ENCODE data around the gene SLC26A1. TPM values are rescaled to one million over a fixed set of nuclear protein-coding genes. Genes with fewer than 3 reads are reported as not detected.

Gene SLC26A1
- total and polyA plus RNA-seq, 2 of the 13 experiments (the other 11 are each of a cell fraction or from before 2014, with no cell fraction given): 5.4 to 22.9 TPM

DNA sequence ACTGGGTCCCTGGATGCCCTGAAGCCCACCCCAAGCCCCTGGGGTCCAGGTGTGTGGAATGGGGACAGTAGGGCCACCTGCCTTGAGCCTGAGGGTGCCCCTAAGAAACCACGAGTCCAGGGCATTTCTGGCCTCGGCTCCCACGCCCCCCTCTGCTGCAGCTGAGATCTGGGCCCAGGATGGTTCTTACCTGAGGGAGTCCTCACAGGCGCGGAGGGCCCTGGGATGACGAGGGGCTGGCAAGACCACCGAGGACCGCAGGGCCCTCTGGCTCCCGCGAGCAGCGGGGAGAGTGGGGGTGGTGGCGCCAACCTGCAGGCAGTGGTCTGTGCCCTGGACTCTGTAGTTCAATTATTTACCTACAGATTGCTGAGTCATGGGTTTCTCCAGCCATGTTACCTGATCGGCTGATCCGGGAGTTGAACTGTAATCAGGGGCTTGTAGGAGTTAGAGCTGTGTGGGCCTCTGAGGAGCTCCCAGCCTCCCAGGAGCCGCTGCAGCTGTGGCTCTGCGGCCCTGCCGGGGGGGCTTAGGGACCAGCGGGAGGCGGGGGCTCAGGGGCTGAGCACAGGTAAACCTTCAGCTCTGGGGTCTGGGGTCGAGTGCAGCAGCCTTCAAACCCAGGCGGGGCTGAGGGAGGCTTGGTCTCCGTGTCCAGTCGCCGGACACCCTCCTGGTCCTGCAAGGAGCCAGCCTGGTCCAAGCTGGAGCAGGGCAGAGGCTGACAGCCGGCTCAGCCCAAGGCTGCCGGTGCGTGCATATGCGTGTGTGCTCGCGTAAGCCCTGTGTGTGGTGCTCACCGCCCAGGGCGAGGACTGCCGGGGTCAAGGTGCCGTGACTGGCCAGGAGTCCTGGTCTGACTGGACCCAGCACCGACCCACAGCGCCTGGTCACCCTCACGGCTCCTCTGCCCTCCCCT, at the start of gene SLC26A1 (continued):
- peak; percentile 66; the same call in 1 of the 2 replicates for TF ChIP-seq ZNF710 (CRISPR knock-in tag; IDR thresholded peaks at IDR 0.05; ENCODE audit: borderline replicate concordance)
- no peak for TF ChIP-seq ZNF766 (CRISPR knock-in tag; IDR thresholded peaks at IDR 0.05; ENCODE audit: borderline replicate concordance)

DNA sequence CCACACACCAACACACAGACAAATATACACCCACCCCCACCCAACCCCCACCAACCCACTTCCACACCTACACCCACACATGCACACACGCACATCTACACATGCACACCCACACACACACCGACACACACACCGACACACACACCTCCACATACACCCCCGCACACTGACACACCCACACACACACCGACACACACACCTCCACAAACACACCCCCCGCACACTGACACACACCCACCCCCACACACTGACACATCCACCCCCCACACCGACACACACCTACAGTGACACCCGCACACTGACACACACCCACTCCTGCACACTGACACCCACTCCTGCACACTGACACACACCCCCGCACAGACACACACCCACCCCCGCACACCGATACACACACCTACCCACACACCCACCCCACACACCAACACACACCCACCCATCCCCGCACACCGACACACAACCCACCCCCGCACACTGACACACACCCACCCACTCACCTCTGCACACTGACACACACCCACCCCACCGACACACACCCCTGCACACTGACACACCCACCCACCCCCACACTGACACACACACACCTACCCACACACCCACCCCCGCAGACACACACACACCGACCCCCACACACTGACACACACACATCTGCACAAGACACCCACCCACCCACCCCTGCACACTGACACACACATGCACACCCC, 49.3 kb upstream of the SLC26A1 start:
- DNase-seq (ENCODE audit: low spot score) (no peak), ATAC-seq (no peak), FAIRE-seq (no peak)
- Histone ChIP-seq H3K79me2 (ENCODE audit: insufficient read depth, low read length) (no peaks in the 10 kb centered on the region), H3K4me1 (ENCODE audit: insufficient read depth, low read length) (peaks cover 60% of the 10 kb centered on the region), H3K27me3 (ENCODE audit: control insufficient read depth in 1 of 2, insufficient read depth in 2 of 2, low read length in 2 of 2) (peaks cover 16 to 68% of the 10 kb centered on the region in 2 experiments), H3K9me3 (ENCODE audit: low read length) (no peaks in the 10 kb centered on the region), H4K20me1 (ENCODE audit: insufficient read depth, low read length) (peaks cover 20% of the 10 kb centered on the region; the same call in 1 of the 2 replicates), H3K36me3 (replicated peaks in 1 of 2; ENCODE audit: control insufficient read depth in 1 of 2, insufficient read depth in 2 of 2, low read length in 2 of 2) (no peaks in the 10 kb centered on the region), H3K27ac (ENCODE audit: extremely low read length, insufficient read depth, low read length) (no peak overlapping the region), H3K4me2 (ENCODE audit: low read depth, low read length) (no peak overlapping the region), H3K9ac (ENCODE audit: insufficient read depth, low read depth, low read length) (no peak overlapping the region), H2AFZ (ENCODE audit: low read length) (no peak overlapping the region), H3K4me3 (replicated peaks in 1 of 3; ENCODE audit: insufficient read depth in 1 of 3, low read depth in 2 of 3, low read length in 3 of 3) (no peak overlapping the region)
- in situ Hi-C loops (cut with HindIII; ENCODE audit: extremely low pct_ligation_motif_present, low pct_unique_long_range_greater_than_20kb): no loop called here
- no TSS peak for BruUV-seq (replicated peaks)
- WGBS (ENCODE audit: low lambda C conversion rate): 83% methylated on average over 17 of the region's 17 CpGs
- CTCF ChIA-PET (ENCODE audit: low intra/inter-chr PET ratio, low total read pairs): no interaction called here
- POLR2A ChIA-PET: no interaction called here
- intact Hi-C loops (cut with micrococcal nuclease; ENCODE audit: unreplicated experiment): no loop called here
- TF ChIP-seq HDAC1 (CRISPR knock-in tag; IDR thresholded peaks at IDR 0.05) (no peak), REPIN1 (CRISPR knock-in tag; IDR thresholded peaks at IDR 0.05; ENCODE audit: borderline replicate concordance, low read depth) (no peak), HMG20B (CRISPR knock-in tag; conservative IDR thresholded peaks at IDR 0.05) (no peak), ARID3A (IDR thresholded peaks at IDR 0.05; ENCODE audit: low read depth, low read length) (no peak), MAX (IDR thresholded peaks at IDR 0.05) (no peak), REL (CRISPR knock-in tag; conservative IDR thresholded peaks at IDR 0.05) (no peak), MIER2 (CRISPR knock-in tag; IDR thresholded peaks at IDR 0.05) (no peak), TEAD3 (CRISPR knock-in tag; optimal IDR thresholded peaks at IDR 0.05; ENCODE audit: borderline replicate concordance) (no peak), NR2C2 (CRISPR knock-in tag; IDR thresholded peaks at IDR 0.05; ENCODE audit: borderline replicate concordance) (no peak), ZNF230 (CRISPR knock-in tag; IDR thresholded peaks at IDR 0.05) (no peak), ZMAT3 (CRISPR knock-in tag; conservative IDR thresholded peaks at IDR 0.05) (no peak), KLF15 (CRISPR knock-in tag; IDR thresholded peaks at IDR 0.05; ENCODE audit: borderline replicate concordance) (no peak), ZNF883 (CRISPR knock-in tag; IDR thresholded peaks at IDR 0.05; ENCODE audit: not compliant biosample characterization) (no peak), MED8 (CRISPR knock-in tag; IDR thresholded peaks at IDR 0.05; ENCODE audit: insufficient replicate concordance) (no peak)
- TF ChIP-seq, protein P1, sequence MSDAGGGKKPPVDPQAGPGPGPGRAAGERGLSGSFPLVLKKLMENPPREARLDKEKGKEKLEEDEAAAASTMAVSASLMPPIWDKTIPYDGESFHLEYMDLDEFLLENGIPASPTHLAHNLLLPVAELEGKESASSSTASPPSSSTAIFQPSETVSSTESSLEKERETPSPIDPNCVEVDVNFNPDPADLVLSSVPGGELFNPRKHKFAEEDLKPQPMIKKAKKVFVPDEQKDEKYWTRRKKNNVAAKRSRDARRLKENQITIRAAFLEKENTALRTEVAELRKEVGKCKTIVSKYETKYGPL (CRISPR knock-in tag; IDR thresholded peaks at IDR 0.05): no peak

All from HepG2 (cell line).